Measurements from ENCODE around the gene IP6K3.

The IP6K3 gene

DNA sequence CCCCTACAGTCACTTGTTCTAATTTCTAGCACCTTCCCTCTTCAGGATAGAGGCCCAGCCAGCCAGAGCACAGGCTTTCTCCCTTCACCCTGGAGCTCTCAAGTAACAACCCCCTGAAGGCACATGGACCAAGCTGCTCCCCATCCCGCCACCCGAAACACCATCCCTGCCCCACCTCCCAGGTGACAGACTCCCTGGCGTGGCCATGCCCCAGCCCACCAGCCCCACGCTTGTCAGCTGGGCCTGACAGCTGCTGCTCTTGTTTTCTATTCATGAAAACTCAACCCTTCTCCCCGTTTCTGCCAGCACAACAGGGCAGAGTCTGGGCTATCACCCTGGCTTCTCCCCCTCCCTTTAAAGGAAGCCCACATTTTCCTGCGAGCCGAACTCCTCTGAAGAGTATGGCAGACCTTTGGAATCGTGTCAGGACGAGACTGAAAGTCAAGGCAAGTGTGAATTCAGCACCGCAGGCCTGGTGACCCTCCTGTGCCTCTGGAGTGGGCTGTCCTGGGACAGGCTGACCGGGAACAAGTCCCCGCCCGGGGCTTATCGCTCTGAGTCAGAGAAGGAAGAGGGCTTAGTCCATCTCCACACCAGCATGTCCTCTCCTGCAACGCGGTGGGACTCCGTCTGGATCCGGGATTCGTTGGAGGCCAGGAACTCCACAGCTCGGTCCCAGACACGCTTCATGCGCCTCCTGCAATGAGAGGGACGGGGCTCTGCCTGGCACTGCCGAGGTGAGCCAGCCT, 25.6 kb upstream of the IP6K3 start:
- TF ChIP-seq, protein P1, sequence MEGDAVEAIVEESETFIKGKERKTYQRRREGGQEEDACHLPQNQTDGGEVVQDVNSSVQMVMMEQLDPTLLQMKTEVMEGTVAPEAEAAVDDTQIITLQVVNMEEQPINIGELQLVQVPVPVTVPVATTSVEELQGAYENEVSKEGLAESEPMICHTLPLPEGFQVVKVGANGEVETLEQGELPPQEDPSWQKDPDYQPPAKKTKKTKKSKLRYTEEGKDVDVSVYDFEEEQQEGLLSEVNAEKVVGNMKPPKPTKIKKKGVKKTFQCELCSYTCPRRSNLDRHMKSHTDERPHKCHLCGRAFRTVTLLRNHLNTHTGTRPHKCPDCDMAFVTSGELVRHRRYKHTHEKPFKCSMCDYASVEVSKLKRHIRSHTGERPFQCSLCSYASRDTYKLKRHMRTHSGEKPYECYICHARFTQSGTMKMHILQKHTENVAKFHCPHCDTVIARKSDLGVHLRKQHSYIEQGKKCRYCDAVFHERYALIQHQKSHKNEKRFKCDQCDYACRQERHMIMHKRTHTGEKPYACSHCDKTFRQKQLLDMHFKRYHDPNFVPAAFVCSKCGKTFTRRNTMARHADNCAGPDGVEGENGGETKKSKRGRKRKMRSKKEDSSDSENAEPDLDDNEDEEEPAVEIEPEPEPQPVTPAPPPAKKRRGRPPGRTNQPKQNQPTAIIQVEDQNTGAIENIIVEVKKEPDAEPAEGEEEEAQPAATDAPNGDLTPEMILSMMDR (IDR thresholded peaks at IDR 0.05; ENCODE audit: low read depth, low read length, missing control alignments) = no peak
- H3K4me3 ChIP-seq (replicated peaks; ENCODE audit: low read depth, low read length) = no peak overlapping the region
- no peak for DNase-seq (ENCODE audit: extremely low read depth, low read depth)

DNA sequence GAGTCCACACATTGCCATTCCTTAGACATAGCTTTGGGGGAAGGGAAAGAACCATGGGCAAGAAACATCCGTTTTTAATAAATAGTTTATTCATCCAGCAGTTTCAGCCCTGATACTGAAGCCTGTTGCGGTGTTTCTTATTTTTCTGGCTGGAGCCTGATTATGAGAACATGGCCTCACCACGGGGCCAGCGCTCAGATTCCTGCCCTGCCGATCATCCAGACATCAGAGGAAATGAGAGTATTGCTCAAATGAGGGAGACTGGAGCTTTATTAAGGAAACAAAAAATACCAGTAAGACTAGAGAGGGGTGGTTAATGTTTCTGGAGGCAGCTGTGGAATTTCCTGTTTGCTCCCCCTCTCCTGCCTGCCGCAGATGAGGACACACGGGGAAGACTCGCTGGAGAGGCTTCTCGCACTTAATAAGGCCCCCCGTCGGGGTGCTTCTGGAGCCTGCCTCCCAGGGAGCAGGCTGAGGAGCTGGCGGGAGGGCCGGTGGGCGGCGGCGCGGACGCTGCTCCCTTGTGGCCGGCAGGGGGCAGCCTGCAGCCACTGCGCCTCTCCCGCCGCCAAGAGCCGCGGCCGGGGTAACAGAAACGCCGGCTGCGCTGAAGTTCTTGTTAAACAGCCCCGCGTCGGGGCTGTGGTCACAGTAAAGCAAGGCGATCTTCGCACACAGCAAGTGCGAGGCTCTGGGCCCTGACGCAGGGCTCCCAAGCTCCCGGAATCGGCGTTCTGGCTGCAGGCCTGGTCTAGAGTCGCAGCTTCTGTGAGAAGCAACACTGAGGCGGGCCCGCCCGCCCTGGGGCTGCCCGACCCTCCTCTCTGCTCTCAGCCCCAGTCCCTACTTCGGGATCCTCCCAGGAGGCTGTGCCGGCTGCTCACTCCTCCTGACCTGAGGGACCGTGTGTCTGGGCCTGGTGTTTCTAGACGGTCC, 24.7 kb upstream of the IP6K3 start:
- DNase-seq (ENCODE audit: extremely low read depth, low read depth) = peak; percentile 69
- no peak overlapping the region for H3K4me3 ChIP-seq (replicated peaks; ENCODE audit: low read depth, low read length)

DNA sequence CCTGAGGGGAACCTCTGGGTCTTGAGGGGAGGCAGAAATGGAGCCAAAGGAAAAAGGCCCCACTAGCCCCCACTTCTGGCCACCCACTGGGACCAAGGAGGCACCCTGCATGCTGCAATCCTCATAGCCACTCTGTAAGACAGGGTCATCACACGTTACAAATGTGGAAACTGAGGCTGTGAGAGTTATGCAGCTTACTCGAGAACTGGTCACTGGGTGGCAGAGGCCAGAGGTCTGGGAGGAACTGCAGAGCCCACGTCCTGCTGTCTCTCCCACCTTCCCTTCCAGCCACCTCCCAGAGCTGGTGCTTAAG, 24.1 kb upstream of the IP6K3 start:
- TF ChIP-seq, protein P1 (IDR thresholded peaks at IDR 0.05; ENCODE audit: low read depth, low read length, missing control alignments) = no peak
- DNase-seq (ENCODE audit: extremely low read depth, low read depth) = no peak
- no peak overlapping the region for H3K4me3 ChIP-seq (replicated peaks; ENCODE audit: low read depth, low read length)

More for the DNA sequence above, 24.7 kb upstream of the IP6K3 start:
- TF ChIP-seq, protein P1 (IDR thresholded peaks at IDR 0.05; ENCODE audit: low read depth, low read length, missing control alignments) = peak; percentile 94

DNA sequence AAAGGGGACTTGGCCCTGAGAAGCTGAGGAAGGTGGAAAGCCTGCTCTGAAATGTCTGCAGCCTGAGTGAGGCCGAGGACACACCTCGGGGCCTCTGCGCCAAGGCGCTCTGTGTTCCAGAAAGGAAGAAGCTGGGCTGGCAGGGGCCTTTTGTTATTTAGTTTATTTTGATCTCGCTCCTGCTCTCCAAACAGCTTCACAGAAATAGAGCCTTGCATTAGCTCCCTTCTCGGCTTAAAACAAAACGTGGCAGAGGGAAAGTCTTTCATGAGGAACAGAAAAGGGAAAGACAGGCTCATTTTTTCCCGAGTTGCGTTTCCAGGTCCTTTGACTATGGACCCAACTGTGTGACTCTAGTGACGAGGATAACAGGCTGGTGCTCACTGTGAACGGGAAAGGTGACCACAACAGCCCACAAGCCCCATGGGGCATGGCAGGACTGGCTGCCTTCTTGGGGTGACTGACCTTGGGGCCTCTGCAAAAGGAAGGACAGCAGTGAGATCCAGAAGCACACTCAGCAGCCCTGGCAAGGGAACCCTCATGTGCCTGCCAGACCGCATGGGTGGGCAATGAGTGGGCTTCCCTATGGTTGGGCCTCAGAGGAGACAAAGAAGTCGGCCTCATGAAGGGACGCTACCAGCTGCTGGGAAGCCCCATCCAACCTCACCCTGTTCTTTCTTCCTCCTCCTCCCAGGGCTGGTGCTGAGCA, 23.6 kb upstream of the IP6K3 start:
- H3K4me3 ChIP-seq (replicated peaks; ENCODE audit: low read depth, low read length) = no peak overlapping the region
- DNase-seq (ENCODE audit: extremely low read depth, low read depth) = no peak
- TF ChIP-seq, protein P1 (IDR thresholded peaks at IDR 0.05; ENCODE audit: low read depth, low read length, missing control alignments) = no peak

DNA sequence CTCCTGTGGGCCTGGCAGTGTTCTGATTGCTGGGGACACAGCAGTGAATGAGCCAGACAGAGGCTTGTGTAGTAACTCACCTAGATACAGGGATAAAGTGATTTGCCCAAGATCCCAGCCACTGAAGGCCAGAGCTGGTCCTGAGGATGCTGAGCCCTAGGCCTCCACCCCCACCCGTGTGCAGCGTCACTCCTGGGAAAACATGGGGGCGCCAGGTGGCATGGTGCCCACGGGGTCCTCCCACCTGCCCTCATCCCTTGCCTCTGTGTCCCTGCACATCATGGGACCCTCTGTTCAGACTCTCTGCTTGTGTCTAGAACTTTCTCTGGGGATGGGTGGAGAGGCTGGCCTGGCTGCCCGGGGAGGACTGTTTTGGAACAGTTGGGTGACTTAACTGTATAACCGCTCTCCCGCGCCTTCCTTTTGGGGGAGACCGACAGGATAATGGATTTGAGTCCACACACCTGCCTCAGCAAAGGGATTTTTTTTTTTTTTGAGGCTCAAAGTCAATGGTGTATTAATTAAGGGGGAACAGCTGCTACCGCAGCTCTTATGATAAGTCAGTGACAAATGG, 22.6 kb upstream of the IP6K3 start:
- TF ChIP-seq, protein P1 (IDR thresholded peaks at IDR 0.05; ENCODE audit: low read depth, low read length, missing control alignments) = no peak
- no peak overlapping the region for H3K4me3 ChIP-seq (replicated peaks; ENCODE audit: low read depth, low read length)
- no peak for DNase-seq (ENCODE audit: extremely low read depth, low read depth)

DNA sequence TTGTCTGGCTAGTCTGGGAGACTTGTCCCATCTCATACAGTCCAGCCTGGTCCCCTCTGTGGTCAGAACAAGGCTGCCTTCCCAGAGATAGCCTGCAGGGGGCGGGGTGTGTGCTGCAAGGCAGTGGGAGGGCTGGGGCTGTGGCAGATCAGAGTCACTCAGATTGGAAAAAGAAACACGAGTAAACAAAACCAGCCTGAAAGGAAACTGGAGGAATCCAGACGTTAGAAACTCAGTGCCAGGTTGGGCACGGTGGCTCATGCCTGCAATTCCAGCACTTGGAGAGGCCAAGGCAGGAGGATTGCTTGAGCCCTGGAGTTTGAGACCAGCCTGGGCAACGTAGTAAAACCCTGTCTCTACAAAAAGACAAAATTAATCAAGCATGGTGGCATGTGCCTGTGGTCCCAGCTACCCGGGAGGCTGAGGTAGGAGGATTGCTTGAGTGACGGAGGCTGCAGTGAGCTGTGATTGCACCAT, 22.0 kb upstream of the IP6K3 start:
- TF ChIP-seq, protein P1 (IDR thresholded peaks at IDR 0.05; ENCODE audit: low read depth, low read length, missing control alignments) = peak; percentile 91
- no peak overlapping the region for H3K4me3 ChIP-seq (replicated peaks; ENCODE audit: low read depth, low read length)
- DNase-seq (ENCODE audit: extremely low read depth, low read depth) = peak; percentile 49

Measured in HFF-Myc (cell line).